Measurements from ENCODE around the gene SLMAP. TPM values are rescaled to one million over a fixed set of nuclear protein-coding genes. Genes with fewer than 3 reads are reported as not detected.

SLMAP gene
- total and polyA plus RNA-seq, 2 donors (not counting 1 experiment from before 2014, with no cell fraction given), result 9.7 to 67.2 TPM

DNA sequence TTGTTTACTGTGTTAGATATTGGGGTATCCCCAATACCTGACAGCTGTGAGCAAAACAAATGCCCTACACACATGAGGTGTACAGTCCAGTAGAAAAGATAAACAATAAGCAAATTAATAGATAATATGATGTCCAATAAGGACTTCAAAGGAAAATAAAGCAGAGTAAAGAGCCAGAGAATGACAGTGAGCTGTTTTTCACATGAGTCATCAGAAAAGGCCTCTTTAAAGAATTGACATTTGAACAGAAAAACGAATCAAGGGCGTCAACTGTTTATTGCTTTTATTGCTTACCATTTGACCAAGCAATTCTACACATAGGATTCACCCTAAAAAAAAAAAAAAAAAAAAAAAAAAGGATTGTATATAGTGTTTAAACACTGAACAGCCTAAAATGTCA, 155.5 kb downstream of the SLMAP start:
- ChIA-PET CTCF (interaction anchor here (0.7 to 3.5 kb wide), 2 partner anchors 514 to 529 kb away, joined by 3 to 23 read pairs; no protein-coding TSS in a partner anchor), POLR2A (interaction anchor here (0.6 kb wide), 1 partner anchor 297 kb away, joined by 4 read pairs; no protein-coding TSS in a partner anchor)
- Histone ChIP-seq H3K27ac (ENCODE audit: low read length in 2 of 2) (no peak overlapping the region), H3K9ac (ENCODE audit: low read length) (no peak overlapping the region), H3K9me3 (ENCODE audit: control extremely low read depth in 1 of 3, control insufficient read depth in 2 of 3, insufficient read depth in 1 of 3, low read length in 2 of 3) (no peaks in the 10 kb centered on the region), H3K4me2 (replicated peaks; ENCODE audit: low read depth, low read length, poor library complexity, severe bottlenecking) (no peak overlapping the region), H3K27me3 (replicated peaks in 1 of 4; ENCODE audit: control extremely low read depth in 1 of 4, control insufficient read depth in 3 of 4, insufficient read depth in 4 of 4, low read length in 3 of 4) (no peaks in the 10 kb centered on the region), H3K4me1 (ENCODE audit: control insufficient read depth in 2 of 2, insufficient read depth in 2 of 2, low read length in 2 of 2) (no peaks in the 10 kb centered on the region), H3K4me3 (ENCODE audit: control extremely low read depth in 1 of 5, extremely low read depth in 1 of 5, insufficient read depth in 1 of 5, low read depth in 2 of 5, low read length in 4 of 5) (no peak overlapping the region), H4K20me1 (ENCODE audit: control insufficient read depth, insufficient read depth, low read length, poor library complexity, severe bottlenecking) (no peaks in the 10 kb centered on the region), H3K36me3 (replicated peaks in 1 of 2; ENCODE audit: control extremely low read depth in 1 of 2, control insufficient read depth in 1 of 2, extremely low read depth in 1 of 2, insufficient read depth in 2 of 2, low read length in 1 of 2) (peaks cover 21 to 26% of the 10 kb centered on the region in 2 experiments), H2AFZ (ENCODE audit: insufficient read depth, low read depth, low read length, poor library complexity, severe bottlenecking) (no peak overlapping the region), H3K79me2 (ENCODE audit: control insufficient read depth, insufficient read depth, low read length) (no peaks in the 10 kb centered on the region)
- ATAC-seq (ENCODE audit: low read depth), result no peak
- Mint-ChIP-seq H3K27me3 (no peaks in the 10 kb centered on the region), H3K9me3 (ENCODE audit: insufficient read depth) (no peaks in the 10 kb centered on the region), H3K4me1 (no peaks in the 10 kb centered on the region), H3K27ac (no peak overlapping the region), H3K4me3 (no peak overlapping the region)
- intact Hi-C loops (cut with micrococcal nuclease), result loop anchor here (1.0 kb wide), 1 partner anchor 514 kb away; no protein-coding TSS in a partner anchor
- no CpG with 5 or more reads among the region's 2 CpGs for WGBS (ENCODE audit: insufficient coverage)
- TF ChIP-seq, protein P1, sequence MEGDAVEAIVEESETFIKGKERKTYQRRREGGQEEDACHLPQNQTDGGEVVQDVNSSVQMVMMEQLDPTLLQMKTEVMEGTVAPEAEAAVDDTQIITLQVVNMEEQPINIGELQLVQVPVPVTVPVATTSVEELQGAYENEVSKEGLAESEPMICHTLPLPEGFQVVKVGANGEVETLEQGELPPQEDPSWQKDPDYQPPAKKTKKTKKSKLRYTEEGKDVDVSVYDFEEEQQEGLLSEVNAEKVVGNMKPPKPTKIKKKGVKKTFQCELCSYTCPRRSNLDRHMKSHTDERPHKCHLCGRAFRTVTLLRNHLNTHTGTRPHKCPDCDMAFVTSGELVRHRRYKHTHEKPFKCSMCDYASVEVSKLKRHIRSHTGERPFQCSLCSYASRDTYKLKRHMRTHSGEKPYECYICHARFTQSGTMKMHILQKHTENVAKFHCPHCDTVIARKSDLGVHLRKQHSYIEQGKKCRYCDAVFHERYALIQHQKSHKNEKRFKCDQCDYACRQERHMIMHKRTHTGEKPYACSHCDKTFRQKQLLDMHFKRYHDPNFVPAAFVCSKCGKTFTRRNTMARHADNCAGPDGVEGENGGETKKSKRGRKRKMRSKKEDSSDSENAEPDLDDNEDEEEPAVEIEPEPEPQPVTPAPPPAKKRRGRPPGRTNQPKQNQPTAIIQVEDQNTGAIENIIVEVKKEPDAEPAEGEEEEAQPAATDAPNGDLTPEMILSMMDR (IDR thresholded peaks at IDR 0.05), result no peak
- TF ChIP-seq EZH2 (IDR thresholded peaks at IDR 0.05; ENCODE audit: borderline replicate concordance, insufficient read depth, low read depth, low read length, poor library complexity, severe bottlenecking), result no peak
- DNase-seq, result no peak

GRCh38 chr3:57917601-57918000, 161.5 kb downstream of the SLMAP start:
- Histone ChIP-seq H3K9me3 (ENCODE audit: control extremely low read depth in 1 of 3, control insufficient read depth in 2 of 3, insufficient read depth in 1 of 3, low read length in 2 of 3) (no peaks in the 10 kb centered on the region), H3K4me1 (ENCODE audit: control insufficient read depth in 2 of 2, insufficient read depth in 2 of 2, low read length in 2 of 2) (no peaks in the 10 kb centered on the region), H3K4me3 (ENCODE audit: control extremely low read depth in 1 of 5, extremely low read depth in 1 of 5, insufficient read depth in 1 of 5, low read depth in 2 of 5, low read length in 4 of 5) (no peak overlapping the region), H3K9ac (ENCODE audit: low read length) (no peak overlapping the region), H3K27me3 (replicated peaks in 1 of 4; ENCODE audit: control extremely low read depth in 1 of 4, control insufficient read depth in 3 of 4, insufficient read depth in 4 of 4, low read length in 3 of 4) (no peaks in the 10 kb centered on the region), H3K79me2 (ENCODE audit: control insufficient read depth, insufficient read depth, low read length) (no peaks in the 10 kb centered on the region), H4K20me1 (ENCODE audit: control insufficient read depth, insufficient read depth, low read length, poor library complexity, severe bottlenecking) (no peaks in the 10 kb centered on the region), H3K27ac (ENCODE audit: low read length in 2 of 2) (no peak overlapping the region), H3K36me3 (replicated peaks in 1 of 2; ENCODE audit: control extremely low read depth in 1 of 2, control insufficient read depth in 1 of 2, extremely low read depth in 1 of 2, insufficient read depth in 2 of 2, low read length in 1 of 2) (peaks cover 15 to 31% of the 10 kb centered on the region in 2 experiments), H3K4me2 (replicated peaks; ENCODE audit: low read depth, low read length, poor library complexity, severe bottlenecking) (no peak overlapping the region), H2AFZ (ENCODE audit: insufficient read depth, low read depth, low read length, poor library complexity, severe bottlenecking) (no peak overlapping the region)
- H3K9me3 Mint-ChIP-seq (ENCODE audit: insufficient read depth), result no peaks in the 10 kb centered on the region
- ChIA-PET POLR2A (no interaction called here), CTCF (no interaction called here)
- TF ChIP-seq EZH2 (IDR thresholded peaks at IDR 0.05; ENCODE audit: borderline replicate concordance, insufficient read depth, low read depth, low read length, poor library complexity, severe bottlenecking), result no peak
- TF ChIP-seq, protein P1 (IDR thresholded peaks at IDR 0.05), result no peak
- ATAC-seq (ENCODE audit: low read depth) (no peak), DNase-seq (no peak)
- intact Hi-C loops (cut with micrococcal nuclease), result no loop called here
- WGBS (ENCODE audit: insufficient coverage), result 100% methylated on average over 1 of the region's 1 CpG
- no peak overlapping the region for H3K4me3 Mint-ChIP-seq
- no peaks in the 10 kb centered on the region for H3K4me1 Mint-ChIP-seq
- H3K27me3 Mint-ChIP-seq, result no peaks in the 10 kb centered on the region
- H3K27ac Mint-ChIP-seq, result no peak overlapping the region

All from B cell (primary cell).